Measurements from ENCODE around the gene TBRG4.

TBRG4 gene

DNA sequence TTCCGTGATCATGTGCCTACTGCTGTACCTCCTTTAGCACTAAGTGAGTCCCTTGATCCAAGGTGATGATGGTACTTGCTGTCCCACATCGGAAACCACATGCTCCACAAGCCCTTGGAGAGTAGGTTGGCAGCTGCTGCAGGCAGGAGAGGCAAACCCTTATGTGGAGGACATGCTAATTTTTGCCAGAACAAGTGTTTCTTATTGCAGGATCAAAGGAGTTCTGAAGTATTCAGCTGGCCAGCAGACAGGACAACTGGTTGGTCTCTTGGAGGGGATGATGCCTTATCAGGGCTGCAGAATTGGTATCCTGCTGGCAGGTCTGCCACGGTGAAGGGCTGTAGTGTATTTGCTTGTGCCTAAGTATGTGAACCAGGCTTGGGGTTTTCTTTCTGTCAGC, 59.5 kb downstream of the TBRG4 start:
- DNase-seq = no peak

DNA sequence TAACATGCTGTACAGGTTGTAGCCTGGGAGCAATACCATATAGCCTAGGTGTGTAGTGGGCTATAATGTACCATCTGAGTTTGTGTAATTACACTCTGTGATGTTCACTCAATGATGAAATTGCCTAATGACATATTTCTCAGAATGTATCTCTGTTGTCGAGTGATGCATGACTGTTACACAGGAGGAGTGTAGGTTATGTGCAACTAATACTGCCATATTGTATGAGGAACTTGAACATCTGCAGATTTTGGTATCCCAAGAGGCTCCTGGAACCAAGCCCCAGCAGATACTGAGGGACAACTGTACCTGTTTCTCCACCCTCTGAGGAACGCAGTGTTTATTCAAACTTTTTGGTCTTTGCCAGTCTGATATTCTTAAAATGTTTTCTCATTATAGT, 61.3 kb downstream of the TBRG4 start:
- DNase-seq = no peak
